HEK293 (cell line): ENCODE results near the gene CYP4X1.

Experiments
- CTCF ChIP-seq: fragments of 450-650 bp; formaldehyde crosslinking; IDR thresholded peaks from 2 replicates; pipeline ENCODE4 v1.5.1; 2016; ENCODE audit warnings: missing biosample characterization, missing genetic modification characterization
- KLF9 ChIP-seq: fragments of 450-650 bp; formaldehyde crosslinking; IDR thresholded peaks from 2 replicates; pipeline ENCODE4 v1.5.1; 2016; ENCODE audit warnings: missing biosample characterization, missing genetic modification characterization, low read depth
- MZF1 ChIP-seq: fragments of 450-650 bp; formaldehyde crosslinking; IDR thresholded peaks from 2 replicates; pipeline ENCODE4 v1.5.1; 2017; ENCODE audit warnings: missing biosample characterization, missing genetic modification characterization, borderline replicate concordance
- REST ChIP-seq: fragments of 450-650 bp; formaldehyde crosslinking; IDR thresholded peaks from 2 replicates; pipeline ENCODE4 v1.5.1; 2016; ENCODE audit warnings: missing biosample characterization, missing genetic modification characterization
- TCF7L2 ChIP-seq: IDR thresholded peaks from 2 replicates; pipeline ENCODE4 v1.6.1; 2011; ENCODE audit warnings: low read depth, mild to moderate bottlenecking, inconsistent platforms, low read length, moderate library complexity, borderline replicate concordance
- YY1 ChIP-seq: fragments of 450-650 bp; formaldehyde crosslinking; IDR thresholded peaks from 2 replicates; pipeline ENCODE4 v1.5.1; 2018; ENCODE audit warnings: missing biosample characterization, missing genetic modification characterization
- ZNF138 ChIP-seq: fragments of 450-650 bp; formaldehyde crosslinking; IDR thresholded peaks from 2 replicates; pipeline ENCODE4 v1.5.1; 2016; ENCODE audit warnings: missing biosample characterization, missing genetic modification characterization, borderline replicate concordance
- ZNF174 ChIP-seq: fragments of 450-650 bp; formaldehyde crosslinking; IDR thresholded peaks from 2 replicates; pipeline ENCODE4 v1.5.0; 2017; ENCODE audit warnings: missing biosample characterization, mild to moderate bottlenecking, missing genetic modification characterization
- ZSCAN16 ChIP-seq: fragments of 450-650 bp; formaldehyde crosslinking; IDR thresholded peaks from 2 replicates; pipeline ENCODE4 v1.5.1; 2016; ENCODE audit warnings: missing biosample characterization, missing genetic modification characterization

- TF ChIP-seq ZNF174 (tag by site-specific recombination): no peak
- TF ChIP-seq CTCF (tag by site-specific recombination): no peak
- no peak for TF ChIP-seq ZNF138 (tag by site-specific recombination)
- no peak for TF ChIP-seq KLF9 (tag by site-specific recombination)
- no peak for TF ChIP-seq ZSCAN16 (tag by site-specific recombination)
- no peak for TF ChIP-seq MZF1
- TF ChIP-seq TCF7L2: no peak
- TF ChIP-seq REST (tag by site-specific recombination): no peak
- no peak for TF ChIP-seq YY1
These were observed 2.4 kb upstream of the CYP4X1 start for GRCh38 chr1:47021070-47021469.
